PFSK-1 (cell line): ENCODE measurements around the gene DRICH1.

Source experiments
- POLR2AphosphoS5 ChIP-seq: IDR thresholded peaks from 2 replicates; pipeline ENCODE4 v1.6.1; 2012; ENCODE audit warnings: low read depth, mild to moderate bottlenecking, control low read depth, low read length, moderate library complexity
- SIN3A ChIP-seq: IDR thresholded peaks from 2 replicates; pipeline ENCODE4 v1.6.1; 2012; ENCODE audit warnings: mild to moderate bottlenecking, low read length, moderate library complexity, borderline replicate concordance; ENCODE audit not compliant: insufficient read depth
- TAF1 ChIP-seq: IDR thresholded peaks from 2 replicates; pipeline ENCODE4 v1.6.1; 2012; ENCODE audit warnings: low read length, control low read depth, borderline replicate concordance; ENCODE audit not compliant: insufficient read depth
- TF ChIP-seq, protein P1 (sequence below), 2 experiments: IDR thresholded peaks; 2 replicates each; pipeline versions ENCODE4 v1.6.1 to v1.8.0; 2011 to 2012; ENCODE audit warnings: low read depth in 2 of 2, low read length in 2 of 2, control low read depth in 1 of 2, inconsistent platforms in 1 of 2, mild to moderate bottlenecking in 1 of 2, moderate library complexity in 1 of 2; ENCODE audit not compliant: insufficient read depth in 1 of 2

GRCh38 chr22:23606204-23607131 is 25.7 kb downstream of the DRICH1 start:
- TF ChIP-seq POLR2AphosphoS5 (no peak), SIN3A (no peak), TAF1 (no peak)
- TF ChIP-seq, protein P1, sequence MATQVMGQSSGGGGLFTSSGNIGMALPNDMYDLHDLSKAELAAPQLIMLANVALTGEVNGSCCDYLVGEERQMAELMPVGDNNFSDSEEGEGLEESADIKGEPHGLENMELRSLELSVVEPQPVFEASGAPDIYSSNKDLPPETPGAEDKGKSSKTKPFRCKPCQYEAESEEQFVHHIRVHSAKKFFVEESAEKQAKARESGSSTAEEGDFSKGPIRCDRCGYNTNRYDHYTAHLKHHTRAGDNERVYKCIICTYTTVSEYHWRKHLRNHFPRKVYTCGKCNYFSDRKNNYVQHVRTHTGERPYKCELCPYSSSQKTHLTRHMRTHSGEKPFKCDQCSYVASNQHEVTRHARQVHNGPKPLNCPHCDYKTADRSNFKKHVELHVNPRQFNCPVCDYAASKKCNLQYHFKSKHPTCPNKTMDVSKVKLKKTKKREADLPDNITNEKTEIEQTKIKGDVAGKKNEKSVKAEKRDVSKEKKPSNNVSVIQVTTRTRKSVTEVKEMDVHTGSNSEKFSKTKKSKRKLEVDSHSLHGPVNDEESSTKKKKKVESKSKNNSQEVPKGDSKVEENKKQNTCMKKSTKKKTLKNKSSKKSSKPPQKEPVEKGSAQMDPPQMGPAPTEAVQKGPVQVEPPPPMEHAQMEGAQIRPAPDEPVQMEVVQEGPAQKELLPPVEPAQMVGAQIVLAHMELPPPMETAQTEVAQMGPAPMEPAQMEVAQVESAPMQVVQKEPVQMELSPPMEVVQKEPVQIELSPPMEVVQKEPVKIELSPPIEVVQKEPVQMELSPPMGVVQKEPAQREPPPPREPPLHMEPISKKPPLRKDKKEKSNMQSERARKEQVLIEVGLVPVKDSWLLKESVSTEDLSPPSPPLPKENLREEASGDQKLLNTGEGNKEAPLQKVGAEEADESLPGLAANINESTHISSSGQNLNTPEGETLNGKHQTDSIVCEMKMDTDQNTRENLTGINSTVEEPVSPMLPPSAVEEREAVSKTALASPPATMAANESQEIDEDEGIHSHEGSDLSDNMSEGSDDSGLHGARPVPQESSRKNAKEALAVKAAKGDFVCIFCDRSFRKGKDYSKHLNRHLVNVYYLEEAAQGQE (IDR thresholded peaks at IDR 0.05; ENCODE audit: insufficient read depth in 1 of 2, low read depth in 2 of 2, low read length in 2 of 2) = no peak
